ENCODE results near the gene CTTNBP2.

DNA sequence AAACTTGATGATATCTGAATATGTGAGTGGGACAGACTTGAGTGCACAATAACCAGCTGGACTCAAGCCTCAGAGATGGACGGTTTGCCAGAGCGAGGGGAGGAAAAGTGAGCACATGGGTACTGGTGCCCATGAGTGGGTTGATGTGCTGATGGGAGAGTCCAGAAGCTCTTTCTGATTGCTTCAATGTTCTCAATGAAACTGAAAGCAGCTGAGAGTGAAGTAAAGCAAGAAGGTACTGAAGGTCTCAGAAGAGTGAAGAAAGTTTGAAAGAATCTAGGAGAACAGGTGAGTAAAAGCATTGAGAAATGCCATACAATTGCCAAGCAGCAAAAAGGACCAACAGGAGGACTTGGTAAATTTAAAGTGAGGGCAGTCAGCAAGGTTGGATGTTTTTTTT, 28.6 kb downstream of the CTTNBP2 start:
- TF ChIP-seq, protein P1, sequence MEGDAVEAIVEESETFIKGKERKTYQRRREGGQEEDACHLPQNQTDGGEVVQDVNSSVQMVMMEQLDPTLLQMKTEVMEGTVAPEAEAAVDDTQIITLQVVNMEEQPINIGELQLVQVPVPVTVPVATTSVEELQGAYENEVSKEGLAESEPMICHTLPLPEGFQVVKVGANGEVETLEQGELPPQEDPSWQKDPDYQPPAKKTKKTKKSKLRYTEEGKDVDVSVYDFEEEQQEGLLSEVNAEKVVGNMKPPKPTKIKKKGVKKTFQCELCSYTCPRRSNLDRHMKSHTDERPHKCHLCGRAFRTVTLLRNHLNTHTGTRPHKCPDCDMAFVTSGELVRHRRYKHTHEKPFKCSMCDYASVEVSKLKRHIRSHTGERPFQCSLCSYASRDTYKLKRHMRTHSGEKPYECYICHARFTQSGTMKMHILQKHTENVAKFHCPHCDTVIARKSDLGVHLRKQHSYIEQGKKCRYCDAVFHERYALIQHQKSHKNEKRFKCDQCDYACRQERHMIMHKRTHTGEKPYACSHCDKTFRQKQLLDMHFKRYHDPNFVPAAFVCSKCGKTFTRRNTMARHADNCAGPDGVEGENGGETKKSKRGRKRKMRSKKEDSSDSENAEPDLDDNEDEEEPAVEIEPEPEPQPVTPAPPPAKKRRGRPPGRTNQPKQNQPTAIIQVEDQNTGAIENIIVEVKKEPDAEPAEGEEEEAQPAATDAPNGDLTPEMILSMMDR (IDR thresholded peaks at IDR 0.05; ENCODE audit: low read length): no peak
- TF ChIP-seq EZH2 (optimal IDR thresholded peaks at IDR 0.05; ENCODE audit: low read depth, low read length): no peak
- no peak for TF ChIP-seq EZH2phosphoT487 (IDR thresholded peaks at IDR 0.05; ENCODE audit: low read length)
